Spleen (tissue), 11 donors: ENCODE results near the gene SMAD7. TPM values are rescaled to one million over a fixed set of nuclear protein-coding genes. Genes with fewer than 3 reads are reported as not detected.

Experiments used
- DNase-seq: peaks from one replicate; pipeline ENCODE4 v3.0.0-alpha.2; 2020
- H3K27ac ChIP-seq, 8 donors: fragments of 200-600 bp; sonication (generic) in 7 of 8; 1 replicate in 4 of 8; 2 replicates in 4 of 8; pipeline versions ENCODE4 v1.5.0 to v1.8.0; 2016 to 2021; ENCODE audit warnings: inconsistent platforms in 4 of 8, mild to moderate bottlenecking in 4 of 8, moderate library complexity in 1 of 8
- H3K27me3 ChIP-seq, 7 donors: fragments of 200-600 bp; sonication (generic) in 6 of 7; replicated peaks in 1 of 7; 1 replicate in 4 of 7; 2 replicates in 3 of 7; pipeline versions ENCODE4 v1.5.0 to v1.8.0; 2016 to 2021; ENCODE audit warnings: inconsistent platforms in 3 of 7, mild to moderate bottlenecking in 1 of 7
- H3K36me3 ChIP-seq, 6 donors: fragments of 200-600 bp; sonication (generic) in 5 of 6; 1 replicate in 4 of 6; 2 replicates in 2 of 6; pipeline versions ENCODE4 v1.5.0 to v1.8.0; 2016 to 2021; ENCODE audit warnings: inconsistent platforms in 2 of 6
- H3K4me1 ChIP-seq, 6 donors: fragments of 200-600 bp; sonication (generic) in 5 of 6; 1 replicate in 3 of 6; 2 replicates in 3 of 6; pipeline versions ENCODE4 v1.5.0 to v1.8.0; 2016 to 2021; ENCODE audit warnings: inconsistent platforms in 3 of 6
- H3K4me3 ChIP-seq, 8 donors: fragments of 200-600 bp; sonication (generic) in 7 of 8; 1 replicate in 4 of 8; 2 replicates in 4 of 8; pipeline versions ENCODE4 v1.5.0 to v1.8.0; 2016 to 2021; ENCODE audit warnings: inconsistent platforms in 4 of 8, mild to moderate bottlenecking in 4 of 8, moderate library complexity in 2 of 8
- H3K9me3 ChIP-seq, 8 donors: fragments of 200-600 bp; sonication (generic) in 7 of 8; 1 replicate in 4 of 8; 2 replicates in 4 of 8; pipeline versions ENCODE4 v1.5.0 to v1.8.0; 2016 to 2021; ENCODE audit warnings: inconsistent platforms in 4 of 8
- CTCF ChIP-seq, 11 experiments: fragments of 200-600 bp in 7 of 11; fragments of 450-650 bp in 4 of 11; sonication (generic) in 4 of 11; IDR thresholded peaks in 8 of 11; conservative IDR thresholded peaks in 3 of 11; 1 replicate in 7 of 11; 2 replicates in 4 of 11; pipeline versions ENCODE4 v1.4.0 to v1.8.0; 2016 to 2021; ENCODE audit warnings: antibody characterized with exemption in 11 of 11, inconsistent platforms in 4 of 11, mild to moderate bottlenecking in 1 of 11
- POLR2A ChIP-seq, 3 donors: fragments of 450-650 bp; IDR thresholded peaks; one replicate each; pipeline ENCODE4 v1.5.1; 2017; ENCODE audit warnings: antibody characterized with exemption in 3 of 3, mild to moderate bottlenecking in 1 of 3
- POLR2AphosphoS5 ChIP-seq, 3 donors: sonication (generic); formaldehyde crosslinking; IDR thresholded peaks; one replicate each; pipeline ENCODE4 v1.5.1; 2017; ENCODE audit warnings: antibody characterized with exemption in 3 of 3
- WGBS, 5 donors: extraction: QIAGEN DNeasy Blood & Tissue Kit in 3 of 5; methylation state at CpG; one replicate each; pipeline versions ENCODE4 v1.1.5 to v1.1.7; 2013 to 2018; 5-methylcytosine and 5-hydroxymethylcytosine counted together
- intact Hi-C: fragments of 100-400 bp; cut with DNase I; formaldehyde crosslinking; loops from one replicate; pipeline ENCODE4 v1.15.0; 2023; ENCODE audit warnings: low total_unique reads
- polyA plus RNA-seq, 3 donors: library from polyadenylated mRNA; stranded (reverse); fragments of 200-250 nt; gene quantifications; one replicate each; pipeline ENCODE4 v1.2.1, GENCODE V29; 2013
- total RNA-seq, 7 donors: library from RNA; depleted of rRNA in 3 of 7; stranded (reverse); fragments of >200 nt in 3 of 7; fragmentation: NEBNext Ultra II Directional in 4 of 7; extraction: Animal tissue kit (Norgen Biotek cat#: 25700) in 4 of 7; gene quantifications; one replicate each; pipeline versions ENCODE4 v1.1.0 to v1.2.1, GENCODE V29; 2016 to 2021
- donor health status: healthy with polysubstance abuse.
- donor health status: DM: no; HTN: no; CAD: no; lungs with moderate emphysema.
- donor health status: DM: no; HTN: no; CAD: no.
- donor health status: Bipolar disorder and iron deficiency.
- donor health status: healthy.
- donor health status: DM: no; HTN: no; CAD: no.
- donor health status: DM: yes; HTN: yes; CAD: no.

The SMAD7 gene
- total and polyA plus RNA-seq, 10 donors, result 2.5 to 21.2 (median 15.2) TPM

- 89 to 97% (median 90%) methylated on average over 7 of the region's 7 CpGs for WGBS, 5 donors
- Histone ChIP-seq H3K36me3 (peaks cover 0 to 52% (median 0%) of the 10 kb centered on the region in 6 donors), H3K27me3 (peaks cover 0 to 5% (median 0%) of the 10 kb centered on the region in 7 donors), H3K4me3 (peak overlapping the region in 1 of 8 donors; percentile 22), H3K27ac (peak overlapping the region in 4 of 8 donors; percentile 11 to 82 (median 36)), H3K9me3 (no peaks in the 10 kb centered on the region), H3K4me1 (peaks cover 67 to 100% (median 96%) of the 10 kb centered on the region in 6 donors)
- intact Hi-C loops, result no loop called here
- no peak for DNase-seq
- TF ChIP-seq CTCF (IDR thresholded peaks at IDR 0.05 in 8 of 11, conservative IDR thresholded peaks at IDR 0.05 in 3 of 11) (no peak), POLR2AphosphoS5 (IDR thresholded peaks at IDR 0.05) (no peak), POLR2A (IDR thresholded peaks at IDR 0.05) (no peak)
These were observed 6.1 kb downstream of the SMAD7 start for GRCh38 chr18:48944634-48945033.

DNA sequence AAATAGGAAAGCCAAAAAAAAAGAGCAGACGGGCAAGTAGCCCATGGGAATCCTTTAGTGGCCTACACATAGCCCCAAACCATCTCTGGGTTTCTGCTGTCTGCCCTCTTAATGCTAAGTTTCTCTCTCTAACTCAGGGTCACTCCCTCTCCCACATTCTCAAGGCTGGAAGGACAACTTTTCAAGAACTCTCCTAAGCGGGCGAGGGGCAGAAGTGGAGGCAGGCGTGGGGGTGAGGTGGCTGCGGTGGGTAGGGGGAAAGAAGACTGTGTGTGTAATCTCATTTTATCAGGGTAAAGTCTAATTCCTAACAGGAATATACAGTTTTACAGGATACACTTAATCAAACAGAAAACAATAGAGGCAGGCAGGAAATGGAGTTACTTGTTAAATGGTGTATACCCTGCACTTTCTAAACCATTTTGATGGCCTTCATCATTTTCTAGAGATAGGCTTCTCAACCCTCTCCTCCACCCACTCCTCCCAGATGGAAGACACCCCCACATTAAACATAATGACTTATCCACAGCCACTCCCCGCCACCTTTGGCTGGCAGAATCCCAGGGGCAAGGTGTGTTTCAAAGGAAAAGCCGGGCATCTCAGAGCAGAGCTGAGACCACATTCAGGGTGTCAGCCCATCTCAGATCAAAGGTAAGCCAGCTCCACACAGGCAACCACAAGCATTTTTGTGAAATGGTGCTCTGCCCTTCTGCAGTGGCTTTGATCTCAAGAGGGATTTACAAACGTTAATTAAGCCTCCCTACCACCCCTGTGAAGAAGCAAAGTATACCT lies 6.8 kb downstream of the SMAD7 start:
- TF ChIP-seq CTCF (IDR thresholded peaks at IDR 0.05 in 8 of 11, conservative IDR thresholded peaks at IDR 0.05 in 3 of 11) (no peak), POLR2AphosphoS5 (IDR thresholded peaks at IDR 0.05) (no peak), POLR2A (IDR thresholded peaks at IDR 0.05) (no peak)
- Histone ChIP-seq H3K4me3 (peak overlapping the region in 1 of 8 donors; percentile 22), H3K36me3 (peaks cover 0 to 52% (median 0%) of the 10 kb centered on the region in 6 donors), H3K27me3 (no peaks in the 10 kb centered on the region), H3K9me3 (no peaks in the 10 kb centered on the region), H3K27ac (peak overlapping the region in 4 of 8 donors; percentile 17 to 82 (median 36)), H3K4me1 (peaks cover 66 to 100% (median 96%) of the 10 kb centered on the region in 6 donors)
- WGBS, 5 donors, result 70 to 81% (median 75%) methylated on average over 8 of the region's 8 CpGs
- DNase-seq, result no peak
- intact Hi-C loops, result no loop called here

GRCh38 chr18:48943333-48943732 lies 7.4 kb downstream of the SMAD7 start:
- no peak overlapping the region for H3K4me3 ChIP-seq
- no peak for TF ChIP-seq POLR2A (IDR thresholded peaks at IDR 0.05)
- no peak for TF ChIP-seq POLR2AphosphoS5 (IDR thresholded peaks at IDR 0.05)
- no peak for TF ChIP-seq CTCF (IDR thresholded peaks at IDR 0.05 in 8 of 11, conservative IDR thresholded peaks at IDR 0.05 in 3 of 11)
- intact Hi-C loops, result no loop called here
- peaks cover 69 to 100% (median 98%) of the 10 kb centered on the region in 6 donors for H3K4me1 ChIP-seq
- no peaks in the 10 kb centered on the region for H3K27me3 ChIP-seq
- WGBS, 5 donors, result 73 to 91% (median 77%) methylated on average over 7 of the region's 7 CpGs
- H3K9me3 ChIP-seq, result no peaks in the 10 kb centered on the region
- H3K36me3 ChIP-seq, result peaks cover 0 to 56% (median 0%) of the 10 kb centered on the region in 6 donors
- DNase-seq, result peak; percentile 65
- peak overlapping the region in 4 of 8 donors; percentile 17 to 82 (median 36) for H3K27ac ChIP-seq

DNA sequence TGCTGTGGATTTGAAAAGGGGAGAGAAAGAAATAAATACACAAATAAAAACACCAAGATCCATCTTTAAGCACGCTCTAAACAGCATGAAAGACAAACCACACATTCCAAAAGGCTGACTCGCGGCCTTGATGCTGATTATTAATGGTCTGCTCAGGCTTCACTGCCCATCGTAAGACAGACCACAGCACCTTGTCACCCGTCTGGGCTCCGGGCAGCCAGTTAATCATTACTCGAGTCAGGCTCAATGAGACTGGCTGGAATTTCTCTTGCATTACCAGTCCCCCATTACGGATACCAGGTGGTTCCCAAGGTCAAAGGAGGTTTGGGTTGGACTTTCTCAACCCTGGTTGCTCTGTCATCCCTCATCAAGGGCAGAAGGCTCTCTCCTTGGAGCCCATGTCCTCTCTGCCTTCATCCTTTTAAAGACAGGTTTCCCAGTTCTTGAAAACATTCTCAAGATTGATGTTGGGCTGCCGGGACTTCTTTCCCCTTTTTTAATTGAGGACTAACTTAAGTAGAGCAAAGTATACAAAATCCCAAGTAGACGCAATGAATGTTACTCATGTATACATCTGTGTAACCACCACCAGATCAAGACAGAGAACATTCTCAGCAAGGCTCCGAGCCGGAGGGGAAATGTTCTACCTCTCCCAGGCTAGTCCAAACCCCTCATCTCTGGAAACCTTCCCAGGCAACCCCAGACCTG lies 8.1 kb downstream of the SMAD7 start:
- H3K9me3 ChIP-seq, result no peaks in the 10 kb centered on the region
- H3K4me1 ChIP-seq, result peaks cover 70 to 100% (median 98%) of the 10 kb centered on the region in 6 donors
- H3K36me3 ChIP-seq, result peaks cover 0 to 62% (median 0%) of the 10 kb centered on the region in 6 donors
- peak overlapping the region in 3 of 8 donors; percentile 18 to 82 (median 79) for H3K27ac ChIP-seq
- H3K4me3 ChIP-seq, result no peak overlapping the region
- intact Hi-C loops, result no loop called here
- no peak for TF ChIP-seq POLR2A (IDR thresholded peaks at IDR 0.05)
- TF ChIP-seq CTCF (IDR thresholded peaks at IDR 0.05 in 8 of 11, conservative IDR thresholded peaks at IDR 0.05 in 3 of 11), result no peak
- TF ChIP-seq POLR2AphosphoS5 (IDR thresholded peaks at IDR 0.05), result no peak
- WGBS, 5 donors, result 74 to 95% (median 83%) methylated on average over 12 of the region's 12 CpGs
- DNase-seq, result no peak
- H3K27me3 ChIP-seq, result no peaks in the 10 kb centered on the region
